Measurements from ENCODE around the gene ABCA7. TPM values are rescaled to one million over a fixed set of nuclear protein-coding genes. Genes with fewer than 3 reads are reported as not detected.

ABCA7 gene
- total RNA-seq, 1 donor from 2014 or later = 51.0 TPM

DNA sequence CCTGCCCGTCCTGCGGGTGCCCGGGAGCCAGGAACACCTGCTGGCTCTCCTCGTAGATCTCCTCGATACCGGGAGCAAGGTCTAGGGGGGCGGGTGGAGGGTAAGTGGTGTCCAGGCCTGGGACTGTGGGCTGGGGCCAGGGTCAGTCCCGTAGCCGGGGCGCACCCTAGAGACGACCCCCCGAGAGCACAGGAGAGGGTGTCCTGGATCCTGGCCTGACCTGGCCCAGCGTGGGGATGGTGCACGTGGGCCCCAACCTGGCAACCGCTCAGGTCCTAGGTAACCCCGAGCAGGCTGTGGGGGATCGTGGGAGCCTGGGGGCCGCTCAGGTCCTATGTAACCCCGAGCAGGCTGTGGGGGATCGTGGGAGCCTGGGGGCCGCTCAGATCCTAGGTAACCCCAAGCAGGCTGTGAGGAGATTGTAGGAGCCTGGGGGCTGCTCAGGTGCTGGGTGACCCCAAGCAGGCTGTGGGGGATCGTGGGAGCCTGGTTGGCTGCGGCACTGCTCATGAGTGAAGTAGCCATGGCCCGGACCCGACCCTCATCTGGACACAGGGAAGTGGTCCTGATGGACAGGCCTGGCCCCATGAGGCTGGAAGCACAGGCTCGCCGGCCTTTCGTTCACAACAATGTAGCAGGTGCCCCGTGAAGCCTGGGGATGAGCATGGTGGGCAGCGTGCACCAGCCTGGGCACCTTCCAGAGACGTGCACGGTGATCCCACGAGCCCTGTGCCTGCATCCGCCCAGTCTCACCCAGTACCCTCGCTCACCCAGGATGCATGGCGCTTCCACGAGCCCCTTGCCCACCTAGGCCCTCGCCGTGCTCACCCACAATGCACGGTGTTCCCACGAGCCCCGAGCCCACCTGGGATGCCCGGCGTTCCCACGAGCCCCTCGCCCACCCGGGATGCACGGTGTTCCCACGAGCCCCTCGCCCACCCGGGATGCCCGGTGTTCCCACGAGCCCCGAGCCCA, 70.1 kb downstream of the ABCA7 start:
- H3K4me1 ChIP-seq = peaks cover 24% of the 10 kb centered on the region
- no peak for DNase-seq
- intact Hi-C loops (cut with DNase I) = loop anchor here (5.0 kb wide), 1 partner anchor 82 kb away; no protein-coding TSS in a partner anchor

GRCh38 chr19:1110809-1111640, 71.1 kb downstream of the ABCA7 start:
- intact Hi-C loops (cut with DNase I) = loop anchor here (5.0 kb wide), 1 partner anchor 81 kb away; no protein-coding TSS in a partner anchor
- DNase-seq = no peak
- H3K27ac ChIP-seq = no peak overlapping the region
- no peaks in the 10 kb centered on the region for H3K27me3 ChIP-seq
- peaks cover 14% of the 10 kb centered on the region for H3K4me1 ChIP-seq
- no peak overlapping the region for H3K4me3 ChIP-seq
- no peaks in the 10 kb centered on the region for H3K9me3 ChIP-seq
- TF ChIP-seq, protein P1, sequence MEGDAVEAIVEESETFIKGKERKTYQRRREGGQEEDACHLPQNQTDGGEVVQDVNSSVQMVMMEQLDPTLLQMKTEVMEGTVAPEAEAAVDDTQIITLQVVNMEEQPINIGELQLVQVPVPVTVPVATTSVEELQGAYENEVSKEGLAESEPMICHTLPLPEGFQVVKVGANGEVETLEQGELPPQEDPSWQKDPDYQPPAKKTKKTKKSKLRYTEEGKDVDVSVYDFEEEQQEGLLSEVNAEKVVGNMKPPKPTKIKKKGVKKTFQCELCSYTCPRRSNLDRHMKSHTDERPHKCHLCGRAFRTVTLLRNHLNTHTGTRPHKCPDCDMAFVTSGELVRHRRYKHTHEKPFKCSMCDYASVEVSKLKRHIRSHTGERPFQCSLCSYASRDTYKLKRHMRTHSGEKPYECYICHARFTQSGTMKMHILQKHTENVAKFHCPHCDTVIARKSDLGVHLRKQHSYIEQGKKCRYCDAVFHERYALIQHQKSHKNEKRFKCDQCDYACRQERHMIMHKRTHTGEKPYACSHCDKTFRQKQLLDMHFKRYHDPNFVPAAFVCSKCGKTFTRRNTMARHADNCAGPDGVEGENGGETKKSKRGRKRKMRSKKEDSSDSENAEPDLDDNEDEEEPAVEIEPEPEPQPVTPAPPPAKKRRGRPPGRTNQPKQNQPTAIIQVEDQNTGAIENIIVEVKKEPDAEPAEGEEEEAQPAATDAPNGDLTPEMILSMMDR (IDR thresholded peaks at IDR 0.05) = no peak
- peaks cover 92% of the 10 kb centered on the region for H3K36me3 ChIP-seq
- ATAC-seq = no peak

More for the DNA sequence above, 70.1 kb downstream of the ABCA7 start:
- Histone ChIP-seq H3K27ac (no peak overlapping the region), H3K27me3 (no peaks in the 10 kb centered on the region), H3K36me3 (peaks cover 83% of the 10 kb centered on the region), H3K9me3 (no peaks in the 10 kb centered on the region), H3K4me3 (no peak overlapping the region)
- TF ChIP-seq, protein P1 (IDR thresholded peaks at IDR 0.05) = no peak
- no peak for ATAC-seq

GRCh38 chr19:1111641-1112267, 71.8 kb downstream of the ABCA7 start:
- H3K9me3 ChIP-seq = no peaks in the 10 kb centered on the region
- peaks cover 92% of the 10 kb centered on the region for H3K36me3 ChIP-seq
- H3K4me1 ChIP-seq = peaks cover 11% of the 10 kb centered on the region
- no peak for ATAC-seq
- no peak overlapping the region for H3K4me3 ChIP-seq
- no peak for DNase-seq
- no peaks in the 10 kb centered on the region for H3K27me3 ChIP-seq
- TF ChIP-seq, protein P1 (IDR thresholded peaks at IDR 0.05) = no peak
- no peak overlapping the region for H3K27ac ChIP-seq
- intact Hi-C loops (cut with DNase I) = loop anchor here (5.0 kb wide), 1 partner anchor 81 kb away; no protein-coding TSS in a partner anchor

GRCh38 chr19:1112268-1113029, 72.5 kb downstream of the ABCA7 start:
- Histone ChIP-seq H3K36me3 (peaks cover 92% of the 10 kb centered on the region), H3K27me3 (no peaks in the 10 kb centered on the region), H3K9me3 (no peaks in the 10 kb centered on the region), H3K4me3 (no peak overlapping the region), H3K4me1 (peaks cover 11% of the 10 kb centered on the region), H3K27ac (peak overlapping the region; percentile 74)
- ATAC-seq = peak; percentile 60
- intact Hi-C loops (cut with DNase I) = loop anchor here (5.0 kb wide), 1 partner anchor 80 kb away; no protein-coding TSS in a partner anchor
- TF ChIP-seq, protein P1 (IDR thresholded peaks at IDR 0.05) = no peak
- DNase-seq = peak; percentile 85
